Fibroblast of skin of abdomen (primary cell): ENCODE data around the gene ZFHX3.

Experiments used
- DNase-seq: peaks from one replicate; pipeline ENCODE4 v3.0.0-alpha.2; 2013

ZFHX3 gene

DNA sequence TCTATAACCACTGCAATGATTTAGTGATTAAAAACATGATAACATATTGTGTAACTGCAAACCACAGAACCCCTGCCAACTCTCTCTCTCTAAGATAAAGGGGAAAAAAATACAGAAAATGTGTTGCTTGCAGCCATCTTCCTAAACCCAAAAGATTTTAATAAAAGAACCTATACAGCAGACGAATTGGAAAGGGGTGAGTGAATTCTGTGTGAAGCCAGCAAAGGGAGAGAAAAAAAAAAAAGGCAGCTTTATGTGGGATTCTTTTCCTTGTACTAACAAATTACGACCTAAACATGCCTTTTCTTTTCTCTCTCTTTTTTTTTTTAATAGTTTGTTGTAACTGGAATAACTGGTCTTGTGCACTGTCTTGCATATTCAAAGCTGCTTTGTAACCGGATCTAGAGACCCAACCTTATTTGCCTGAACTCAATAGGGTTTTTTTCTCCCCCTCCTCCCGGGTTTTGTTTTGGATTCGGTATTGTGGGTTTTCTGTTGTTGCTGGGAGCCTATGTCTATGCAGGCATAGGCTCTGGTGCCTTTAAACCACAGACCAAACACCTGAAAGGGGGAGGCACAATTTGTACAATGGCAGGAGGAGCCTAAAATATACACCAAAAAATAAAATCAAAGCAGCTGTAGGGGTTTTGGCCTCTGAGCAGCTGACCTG, 7.0 kb upstream of the ZFHX3 start:
- DNase-seq = peak; percentile 90

DNA sequence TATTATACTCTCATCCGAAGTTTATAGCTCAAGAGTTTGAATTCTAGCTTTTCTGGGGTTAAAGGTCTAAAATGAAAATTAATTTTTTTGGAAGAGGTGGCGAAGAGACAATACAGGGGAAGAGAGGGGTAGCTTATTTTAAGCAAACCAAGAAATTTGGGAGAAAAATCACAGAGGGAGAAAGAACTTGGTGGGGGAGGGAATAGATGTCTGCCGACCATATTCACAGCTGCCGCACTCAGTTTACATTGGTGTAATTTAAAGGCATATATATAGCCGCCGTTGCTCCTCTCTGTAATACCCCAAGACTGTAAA, 6.5 kb upstream of the ZFHX3 start:
- DNase-seq = no peak

DNA sequence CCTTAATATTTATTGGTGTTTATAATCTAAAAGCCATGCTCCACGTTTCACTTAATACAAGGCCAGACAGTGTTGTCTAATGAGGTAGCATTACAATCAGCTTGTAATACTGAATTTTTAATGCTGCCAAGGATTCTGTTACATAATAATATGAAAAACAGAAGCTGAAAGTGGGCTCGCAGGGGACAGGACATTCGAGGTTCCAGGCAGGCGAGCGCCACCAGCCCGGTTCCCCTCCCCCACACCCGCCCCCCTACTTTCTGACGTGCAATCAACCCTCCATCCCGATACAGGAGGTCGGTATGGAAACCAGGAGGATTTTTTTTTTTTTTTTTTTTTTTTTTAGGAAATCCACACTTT, 6.2 kb upstream of the ZFHX3 start:
- DNase-seq = no peak

DNA sequence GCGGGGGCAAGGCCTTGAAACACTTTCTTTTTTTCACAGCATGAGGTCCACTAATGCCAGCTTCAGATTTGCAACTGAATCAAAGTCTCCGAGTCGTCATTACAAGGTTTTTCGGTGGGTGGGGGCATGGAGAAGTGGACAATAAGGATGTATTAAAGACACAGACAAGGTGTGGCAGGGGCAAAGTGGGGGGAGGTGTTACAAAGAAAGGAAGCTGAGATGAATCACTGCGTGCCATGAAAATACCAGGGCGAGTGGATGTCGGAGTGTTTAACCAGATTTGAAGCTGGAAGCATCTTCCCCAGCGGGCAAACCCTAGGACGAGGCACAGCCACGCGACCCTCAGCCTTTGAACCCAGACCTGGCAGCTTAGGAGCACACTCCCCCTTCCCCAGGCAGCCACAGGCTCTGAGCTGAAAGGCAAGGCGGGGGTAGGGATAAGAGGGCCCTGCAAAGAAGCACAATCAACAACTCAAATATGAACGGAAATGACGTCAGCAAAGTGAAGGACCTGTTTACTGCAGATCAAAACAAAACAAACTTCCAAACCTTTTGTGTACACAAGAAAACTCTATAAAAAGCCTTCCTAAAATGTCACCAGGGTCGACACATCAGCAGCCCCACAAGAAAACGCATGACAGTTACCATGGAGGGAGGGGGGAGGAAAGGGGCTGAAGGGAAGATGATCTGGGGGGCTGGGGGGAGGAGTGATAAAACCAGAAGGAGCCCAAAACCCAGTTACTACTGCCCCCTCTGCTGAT, 5.6 kb upstream of the ZFHX3 start:
- no peak for DNase-seq

DNA sequence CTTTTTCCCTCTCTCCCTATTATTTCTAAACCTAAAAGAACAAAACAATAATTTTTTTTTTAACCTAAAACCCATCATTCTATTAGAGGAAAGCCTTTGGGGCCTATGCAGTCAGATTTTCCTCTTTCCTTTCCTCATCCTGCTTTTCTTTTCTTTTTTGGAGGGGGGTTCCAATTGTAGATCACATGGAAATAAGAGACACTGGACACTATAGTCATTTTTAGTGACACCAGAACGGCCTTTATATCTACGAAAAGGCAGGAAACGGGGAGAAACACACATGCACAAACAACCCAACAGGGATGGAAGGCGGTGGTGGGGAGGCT, 5.1 kb upstream of the ZFHX3 start:
- DNase-seq = no peak

DNA sequence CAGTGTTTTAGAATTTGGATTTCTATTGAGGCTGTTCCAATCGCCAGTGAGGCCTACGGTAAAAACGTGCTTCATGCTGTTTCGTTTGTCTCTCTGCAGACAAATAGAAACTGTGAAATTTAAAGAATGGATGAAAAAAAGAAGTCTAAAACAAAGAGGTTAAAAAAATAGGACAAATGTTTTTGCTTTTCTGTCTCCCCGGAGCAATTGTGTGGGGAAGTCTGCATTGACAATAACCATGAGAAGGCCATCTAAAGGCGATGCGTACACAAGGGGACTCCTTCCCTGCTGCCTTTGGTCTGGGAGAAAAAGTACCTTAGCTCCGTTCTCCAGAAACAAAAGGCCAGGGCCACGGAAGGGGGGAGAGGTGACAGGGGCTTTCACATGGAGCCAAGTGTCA, 4.6 kb upstream of the ZFHX3 start:
- DNase-seq = no peak

DNA sequence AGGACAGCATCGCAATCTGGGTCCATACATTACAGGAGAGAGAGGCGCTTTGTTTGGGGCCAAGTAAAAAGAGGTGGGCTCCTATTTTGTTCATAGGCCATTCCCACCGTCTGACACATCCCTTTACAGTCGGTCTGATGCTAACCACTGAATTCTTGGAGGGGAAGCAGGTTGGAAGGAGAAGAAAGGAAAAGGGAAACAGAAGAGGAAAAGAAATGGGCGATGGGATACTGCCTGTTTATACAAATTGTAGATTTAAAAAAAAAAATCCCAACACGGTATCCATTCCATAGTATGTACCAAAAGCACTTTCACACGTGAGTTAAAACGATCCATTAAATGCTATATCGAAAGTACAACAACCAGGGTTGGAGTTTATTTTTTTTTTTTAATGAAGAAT, 4.0 kb upstream of the ZFHX3 start:
- no peak for DNase-seq

DNA sequence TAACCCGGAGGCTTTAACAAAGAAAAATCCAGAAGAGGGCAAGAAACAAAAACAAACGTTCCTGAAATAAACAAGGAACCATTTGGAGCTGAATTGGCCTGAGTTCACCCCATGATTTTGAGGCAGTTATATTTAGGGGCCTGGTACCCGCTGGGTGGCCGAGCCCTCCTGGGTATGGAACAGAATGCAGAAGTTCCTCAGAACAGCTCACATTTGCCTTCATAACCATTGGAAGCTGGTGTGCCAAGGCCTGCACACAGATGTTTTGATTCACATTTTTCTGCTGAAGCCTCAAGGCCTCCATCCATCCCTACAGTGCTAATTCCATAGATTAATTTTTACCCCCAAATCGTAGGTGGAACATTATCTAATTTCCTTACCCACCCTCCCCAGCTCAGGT, 3.3 kb upstream of the ZFHX3 start:
- DNase-seq = no peak

DNA sequence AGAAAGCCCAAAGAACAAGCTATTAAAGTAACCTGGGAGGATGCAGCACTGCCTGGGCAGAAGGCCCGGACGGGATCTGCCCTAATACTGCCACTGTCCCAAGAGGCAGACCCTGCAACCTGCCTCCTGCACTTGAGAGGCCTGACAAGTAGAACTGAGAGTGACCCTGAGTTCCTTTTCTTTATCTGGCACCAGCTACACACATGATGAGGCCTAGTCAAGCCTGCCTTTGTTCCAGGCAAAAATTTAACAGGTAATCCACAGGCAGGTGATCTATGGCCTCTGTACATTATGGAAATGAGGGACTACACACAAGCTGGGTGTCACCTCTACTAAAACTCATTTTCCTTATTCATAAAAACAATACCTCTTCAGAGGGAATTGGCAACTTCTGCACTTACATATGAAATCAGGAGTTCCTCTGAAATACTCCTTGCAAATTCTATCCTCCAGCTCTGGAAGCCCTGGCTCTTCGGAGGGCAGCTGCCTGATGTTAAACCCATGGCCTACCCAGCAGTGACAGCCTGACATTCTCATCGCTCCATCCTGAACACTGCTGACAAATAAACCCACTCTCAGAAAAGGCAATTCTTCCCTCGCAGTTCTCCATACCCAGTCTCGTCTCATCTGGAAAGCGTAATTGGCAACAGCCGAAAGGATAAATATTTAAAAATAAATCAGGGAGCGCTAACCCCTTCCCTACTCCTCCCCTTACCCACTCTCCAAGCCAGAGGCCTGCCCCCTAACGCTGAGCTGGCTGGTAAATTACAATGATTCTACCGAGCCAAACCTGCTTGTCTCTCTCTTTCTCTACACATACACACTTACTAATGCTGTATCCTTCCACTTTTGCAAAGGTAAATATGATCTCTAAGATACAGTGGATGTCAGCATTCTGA, 2.5 kb upstream of the ZFHX3 start:
- DNase-seq = no peak

DNA sequence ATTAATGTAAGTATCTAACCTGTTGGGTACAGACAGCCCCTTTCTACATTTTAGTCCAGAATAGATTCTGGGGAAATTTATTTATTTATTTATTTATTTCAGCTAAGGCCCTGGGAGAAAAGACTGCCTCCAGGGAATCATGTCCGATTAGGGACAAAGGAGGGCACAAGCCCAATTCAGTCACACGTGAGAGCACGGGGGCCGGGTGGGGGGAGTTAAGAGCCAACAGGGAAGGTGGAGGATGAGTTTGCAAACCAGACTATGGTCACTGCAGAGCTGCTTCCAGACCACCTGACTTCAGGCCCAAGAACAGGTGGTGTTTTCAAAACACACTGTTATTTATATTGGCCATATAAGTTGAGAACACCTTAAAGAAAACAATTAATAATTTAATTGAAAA, 1.6 kb upstream of the ZFHX3 start:
- no peak for DNase-seq

DNA sequence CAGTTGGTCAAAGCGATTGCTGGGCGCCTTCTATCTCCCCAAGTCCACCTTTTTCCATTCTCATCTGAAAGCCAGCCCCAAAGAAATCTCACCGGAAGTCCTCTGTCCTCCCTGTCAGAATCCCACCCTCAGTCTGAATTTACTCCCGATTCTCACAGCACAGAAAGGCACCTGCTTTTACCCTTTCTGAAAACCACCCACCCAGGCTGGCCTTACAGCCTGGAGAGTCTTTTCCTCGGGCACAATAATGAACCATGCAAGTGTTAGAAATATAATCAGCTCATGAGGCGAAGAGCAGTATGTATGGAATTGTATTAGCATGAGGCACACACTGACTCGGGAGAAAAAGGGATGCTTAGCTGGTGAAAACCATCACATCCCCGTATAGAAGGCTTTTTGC, 1.2 kb upstream of the ZFHX3 start:
- DNase-seq = no peak

DNA sequence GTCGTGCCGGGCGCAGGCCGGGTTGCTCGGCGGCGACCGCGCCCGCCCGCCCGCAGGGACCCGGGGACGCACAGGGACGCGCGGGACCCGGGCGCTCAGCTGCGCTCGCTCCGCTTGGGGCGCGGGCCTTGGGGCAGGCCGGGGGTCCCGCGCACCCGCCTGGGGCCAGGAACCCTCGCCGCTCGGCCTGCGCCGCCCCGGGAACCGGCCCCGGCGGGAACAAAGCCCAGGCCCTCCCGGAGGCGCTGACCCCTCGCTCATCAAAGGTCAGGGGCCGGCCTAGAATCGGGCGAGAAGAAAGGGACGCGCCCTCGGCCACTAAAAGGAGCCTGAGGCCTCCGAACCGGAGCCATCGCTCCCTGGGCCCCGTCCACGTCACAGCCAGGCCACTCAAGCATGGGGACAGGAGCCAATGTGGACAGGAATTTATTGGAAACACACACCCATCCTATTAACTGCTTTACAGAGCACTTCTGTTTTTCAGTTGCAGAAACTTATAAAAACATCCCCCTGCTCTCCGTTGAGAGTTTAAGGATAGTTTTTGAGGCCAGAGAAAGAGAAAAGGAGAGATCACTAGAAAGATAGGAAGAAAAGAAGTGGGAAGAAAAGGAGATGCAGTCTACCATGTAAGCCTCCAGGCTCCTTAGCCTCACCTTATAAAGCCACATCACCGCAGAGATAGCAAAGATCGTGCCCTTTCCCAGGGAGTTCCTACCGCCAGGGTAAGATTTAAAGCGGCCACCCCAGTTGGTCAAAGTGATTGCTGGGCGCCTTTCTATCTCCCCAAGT, 558 bp upstream of the ZFHX3 start:
- no peak for DNase-seq

DNA sequence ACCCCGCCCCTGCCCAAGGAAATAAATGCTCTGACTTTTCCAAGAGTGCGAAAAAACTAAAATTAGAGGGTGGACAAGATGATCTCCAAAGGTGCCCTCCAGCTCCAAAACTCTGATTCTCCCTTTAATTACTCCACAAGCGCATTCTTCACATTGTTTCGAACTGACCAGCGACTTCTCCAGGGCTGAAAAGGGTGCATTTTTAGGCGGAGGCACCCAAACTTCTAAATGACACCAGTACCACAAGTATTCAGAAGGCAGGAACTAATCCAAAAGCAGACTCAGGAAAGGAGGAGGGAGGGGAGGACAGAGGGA, 750 bp downstream of the ZFHX3 start:
- peak; percentile 78 for DNase-seq

DNA sequence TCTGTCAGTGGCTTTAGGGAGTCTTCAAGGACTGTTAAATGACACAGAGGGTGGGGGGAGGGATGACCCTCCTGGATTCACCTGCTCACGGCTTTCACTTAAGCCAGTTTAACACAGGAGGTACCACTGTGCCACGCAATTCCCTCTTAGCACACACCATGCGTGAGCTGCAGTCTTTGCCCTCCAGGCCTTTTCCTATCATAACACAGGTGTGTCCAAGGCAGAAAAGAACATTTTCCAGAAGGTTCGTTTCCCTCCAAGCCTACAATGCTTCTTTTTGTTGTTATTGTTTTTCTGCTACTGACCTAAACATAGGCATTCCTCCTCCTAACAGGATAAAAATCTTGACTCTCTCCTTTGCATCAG, 1.1 kb downstream of the ZFHX3 start:
- DNase-seq = no peak

DNA sequence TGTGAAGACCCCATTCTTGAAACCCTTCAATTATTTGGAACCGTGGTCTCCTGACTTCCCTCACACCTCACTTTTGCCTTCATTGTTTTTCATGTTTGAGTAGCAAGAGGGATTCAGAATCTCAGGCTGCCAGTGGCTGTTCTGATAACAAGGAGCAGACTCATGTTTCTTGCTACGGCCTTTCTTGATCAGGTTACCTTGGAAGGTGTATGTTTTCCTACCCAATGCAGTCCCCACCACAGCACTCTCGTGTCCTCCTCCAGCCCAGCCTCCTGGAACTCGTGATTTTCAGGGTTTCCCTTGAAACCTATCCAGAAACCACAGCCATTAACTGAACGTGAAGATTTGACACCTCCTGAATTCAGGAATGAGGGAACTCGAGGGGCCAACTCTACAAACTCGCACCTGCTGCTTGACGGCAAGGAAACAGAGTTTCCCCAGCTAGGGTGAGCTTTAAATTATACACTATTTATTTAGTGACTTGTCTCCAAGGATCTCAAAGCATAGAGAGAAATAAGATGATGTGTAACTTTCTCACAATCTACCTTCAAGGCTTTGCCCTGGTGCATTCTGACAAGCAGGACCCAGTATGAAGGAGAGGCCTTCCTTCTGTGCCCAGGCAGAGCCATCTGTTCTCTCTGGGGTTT, 1.6 kb downstream of the ZFHX3 start:
- no peak for DNase-seq

DNA sequence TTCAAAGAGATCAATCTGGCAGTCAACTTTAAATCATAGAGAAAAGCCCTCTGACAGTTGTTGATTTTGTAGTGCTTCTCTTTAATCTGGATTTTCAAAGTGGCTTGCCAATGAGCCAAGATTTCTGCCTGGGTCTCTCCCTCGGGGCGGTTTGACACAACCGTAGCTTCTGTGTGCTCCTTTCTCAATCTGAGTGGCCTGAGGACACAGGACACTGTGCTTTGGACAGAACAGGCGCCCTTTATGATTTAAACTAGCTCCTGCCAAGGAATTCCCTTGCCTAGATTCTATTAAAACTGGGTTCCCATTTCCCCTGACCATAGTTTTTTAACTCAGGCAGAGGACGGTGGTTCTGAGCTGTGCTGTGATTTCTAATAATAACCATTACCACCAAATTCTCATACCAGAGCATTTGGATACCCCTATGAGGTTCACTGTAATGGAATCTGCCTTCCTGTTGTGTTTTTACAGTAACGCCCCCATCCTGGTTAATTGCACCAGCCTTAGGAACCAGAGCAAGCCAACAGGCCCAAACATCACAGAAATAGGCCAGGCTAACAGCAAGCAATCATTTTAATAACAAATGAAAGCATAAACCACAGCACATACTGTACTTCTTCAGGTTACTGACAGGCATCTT, 4.0 kb downstream of the ZFHX3 start:
- DNase-seq = no peak

DNA sequence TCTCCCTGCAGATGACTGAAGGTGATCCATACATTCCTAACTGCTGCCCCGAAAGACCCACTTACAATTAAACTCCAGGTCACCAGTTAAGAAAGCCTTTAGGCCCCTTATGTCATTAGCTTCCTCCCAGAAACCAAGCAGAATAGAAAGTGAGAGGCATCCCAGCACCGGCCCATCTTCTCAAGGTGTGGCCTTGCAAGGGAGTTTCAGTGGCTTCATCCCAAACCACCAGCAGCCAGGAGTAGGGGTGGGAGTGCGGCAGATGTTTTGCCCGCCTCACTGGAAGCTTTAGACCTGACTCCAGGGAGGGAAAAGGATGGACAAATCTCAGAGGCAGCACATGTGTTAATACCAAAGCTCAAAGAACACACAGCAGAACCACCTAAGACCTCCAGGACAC, 5.1 kb downstream of the ZFHX3 start:
- DNase-seq = no peak

DNA sequence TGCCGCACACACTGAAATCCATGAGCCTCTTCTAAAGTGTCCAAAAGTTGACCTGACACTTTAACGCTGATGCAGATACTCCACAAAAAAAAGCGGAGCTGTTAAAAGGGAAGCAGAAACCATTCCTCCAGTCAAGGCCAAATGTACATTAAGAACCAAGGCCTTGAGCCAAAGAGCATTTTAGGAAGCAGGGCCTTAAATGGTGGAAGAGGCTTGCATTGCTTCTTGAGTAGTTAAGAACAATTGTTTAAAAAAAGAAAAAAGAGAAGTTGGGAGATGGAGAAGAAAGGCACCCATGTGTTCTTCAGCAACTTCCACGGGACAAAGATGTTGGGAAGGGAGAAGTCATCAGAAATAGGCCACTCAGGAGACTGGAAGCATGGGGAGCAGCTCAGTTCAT, 6.3 kb downstream of the ZFHX3 start:
- no peak for DNase-seq

DNA sequence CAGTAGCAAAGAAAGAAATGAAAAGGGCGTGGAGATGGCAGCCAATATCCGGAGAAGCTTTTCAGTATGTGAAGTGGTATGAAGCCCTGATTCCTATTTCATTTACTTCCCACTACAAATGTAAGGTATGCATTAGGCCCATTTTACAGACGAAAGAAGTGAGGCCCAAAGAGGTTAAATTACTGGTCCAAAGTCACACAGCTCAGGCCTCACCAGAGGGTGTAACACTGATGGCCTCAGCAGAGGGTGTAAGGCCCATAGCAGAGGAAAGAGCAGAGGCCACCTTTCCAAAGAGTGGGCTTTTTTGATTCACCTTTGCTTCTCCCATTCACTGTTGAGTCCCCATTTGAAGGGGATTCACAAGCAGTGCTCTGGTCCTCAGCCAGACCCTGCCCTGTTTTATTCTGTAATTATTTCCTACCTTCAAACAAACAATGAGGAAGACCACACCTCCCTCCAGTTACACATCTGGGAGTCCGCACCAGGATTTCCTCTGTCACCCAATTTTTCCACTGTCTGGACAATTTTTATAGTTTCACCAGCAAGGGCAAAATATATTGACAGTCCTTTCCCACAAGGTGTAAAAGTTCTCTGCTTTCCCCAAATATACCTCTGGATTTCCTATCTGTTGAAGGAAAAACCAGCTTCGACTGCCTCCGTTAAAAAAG, 7.1 kb downstream of the ZFHX3 start:
- DNase-seq = no peak

DNA sequence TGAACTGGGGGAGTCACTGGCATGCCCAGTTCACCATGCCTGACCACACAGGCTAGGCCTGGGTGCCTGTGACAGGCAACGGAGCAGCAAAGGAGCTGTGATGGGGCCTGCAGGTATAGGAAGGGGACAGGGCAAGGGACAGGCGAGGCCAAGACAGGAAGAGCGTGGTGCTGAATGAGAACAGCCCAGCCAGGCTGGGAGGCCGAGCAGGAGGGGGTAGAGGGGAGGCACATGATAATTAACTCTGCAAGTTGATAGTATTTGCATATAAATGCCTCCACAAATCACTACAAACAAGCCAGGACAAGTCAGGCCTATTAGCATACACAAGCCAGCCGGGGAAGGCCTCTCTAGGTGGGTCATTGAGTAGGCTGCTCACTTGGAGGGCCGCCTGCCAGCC, 7.8 kb downstream of the ZFHX3 start:
- DNase-seq = no peak

DNA sequence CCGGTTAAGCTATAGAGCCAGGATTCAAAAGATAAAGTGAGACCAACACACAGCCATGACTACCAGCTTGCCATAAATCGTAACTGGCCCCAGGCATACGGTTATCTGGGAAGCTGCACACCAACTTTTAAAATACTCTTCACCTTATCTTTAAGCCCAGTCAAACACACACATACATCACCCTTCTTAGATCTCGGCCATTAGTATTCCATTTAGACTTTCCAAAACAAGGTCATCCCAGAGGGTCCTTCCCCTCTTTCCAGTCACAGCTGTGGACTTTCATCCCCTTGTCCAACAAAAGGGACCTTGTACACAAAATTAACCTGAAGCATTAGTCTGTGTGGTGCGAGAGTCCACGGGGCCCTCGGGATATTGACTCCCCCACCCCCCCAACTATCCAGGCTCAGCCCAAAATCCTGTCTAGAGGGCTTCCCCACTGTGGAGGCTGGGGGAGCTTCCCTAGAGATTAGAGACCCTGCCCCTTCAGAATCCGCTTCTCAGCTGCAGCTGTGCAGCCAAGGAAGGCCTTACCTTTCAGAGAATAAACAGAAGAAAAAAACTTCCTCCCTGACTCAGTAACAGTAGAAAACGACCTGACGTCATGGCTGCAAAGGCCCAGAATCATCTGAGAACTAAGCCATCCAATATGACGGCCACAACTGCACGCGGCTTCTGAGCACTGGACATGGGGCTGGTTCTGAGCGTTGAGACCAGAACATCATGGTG, 9.9 kb downstream of the ZFHX3 start:
- DNase-seq = no peak
